NT2/D1 (cell line): ENCODE data around the gene PTDSS2.

Experiments
- SUZ12 ChIP-seq: IDR thresholded peaks from 2 replicates; pipeline ENCODE4 v1.6.1; 2011; ENCODE audit not compliant: insufficient read length, insufficient read depth; ENCODE audit errors: extremely low read depth
- ZNF274 ChIP-seq: IDR thresholded peaks from 2 replicates; pipeline ENCODE4 v1.6.1; 2011; ENCODE audit warnings: mild to moderate bottlenecking, low read depth, low read length

DNA sequence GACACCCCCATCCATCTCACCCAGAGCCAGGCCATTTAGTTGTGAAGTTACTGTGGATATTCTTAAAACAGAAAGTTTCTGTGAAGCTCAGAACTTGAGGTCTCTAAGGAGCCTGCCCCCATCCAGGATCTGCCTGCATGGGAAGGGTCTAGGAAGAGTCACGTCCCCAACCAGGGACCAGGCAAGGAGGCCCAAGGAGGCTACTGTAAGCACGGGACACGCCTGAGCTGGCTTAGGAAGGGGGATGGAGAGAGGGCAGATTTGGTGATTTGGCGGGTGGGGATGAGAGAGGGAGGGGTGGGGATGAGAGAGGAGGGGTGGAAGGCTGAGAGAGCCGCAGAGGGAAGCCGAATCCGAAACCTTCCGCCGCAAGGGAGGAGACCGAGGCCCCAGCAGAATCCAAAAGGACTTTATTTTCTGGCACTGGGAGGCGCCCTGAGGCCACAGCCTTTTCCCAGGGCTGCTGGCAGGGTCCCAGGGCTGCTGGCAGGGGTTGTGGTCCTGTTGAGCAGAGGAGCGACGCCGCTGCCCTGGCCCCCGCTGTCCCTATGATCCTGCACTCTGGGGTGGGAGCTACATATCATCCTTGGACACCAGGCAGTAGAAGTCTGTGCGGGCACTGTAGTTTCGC lies 44.6 kb upstream of the PTDSS2 start:
- TF ChIP-seq ZNF274 (no peak), SUZ12 (no peak)
